Pulmonary artery endothelial cell (primary cell): ENCODE data around the gene KCNH4. TPM values are rescaled to one million over a fixed set of nuclear protein-coding genes. Genes with fewer than 3 reads are reported as not detected.

Source experiments
- DNase-seq: peaks from one replicate; pipeline ENCODE4 v3.0.0-alpha.2; 2011; ENCODE audit warnings: low read depth, low spot score
- total RNA-seq: library from RNA; depleted of rRNA; stranded (reverse); fragments of >200 nt; gene quantifications from 2 replicates; pipeline ENCODE4 v1.2.3, GENCODE V29; 2014

KCNH4 gene
- total RNA-seq, 1 donor from 2014 or later: not detected

GRCh38 chr17:42138749-42139492, 42.0 kb downstream of the KCNH4 start:
- DNase-seq: no peak

DNA sequence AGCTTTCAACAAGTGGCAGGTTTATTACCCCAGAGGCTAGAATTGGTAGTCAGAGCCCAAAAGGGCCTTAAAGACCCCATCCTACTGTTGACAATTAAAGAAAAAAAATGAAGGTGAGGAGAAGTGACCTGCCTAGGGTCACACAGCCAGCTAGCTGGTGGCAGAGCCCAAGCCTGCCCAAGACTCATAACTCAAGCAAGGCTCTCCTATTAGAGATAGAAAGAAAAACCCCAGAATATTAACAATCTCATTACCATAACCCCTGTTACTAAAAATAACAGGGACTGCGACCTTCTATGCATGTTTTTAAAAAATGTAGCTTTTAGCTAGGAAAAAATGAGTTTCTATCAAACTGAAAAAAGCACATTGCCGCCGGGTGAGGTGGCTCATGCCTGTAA, 44.3 kb downstream of the KCNH4 start:
- no peak for DNase-seq

GRCh38 chr17:42135664-42136653, 45.0 kb downstream of the KCNH4 start:
- peak; percentile 75 for DNase-seq

- no peak for DNase-seq
Measured at GRCh38 chr17:42135151-42135550, 45.8 kb downstream of the KCNH4 start.

DNA sequence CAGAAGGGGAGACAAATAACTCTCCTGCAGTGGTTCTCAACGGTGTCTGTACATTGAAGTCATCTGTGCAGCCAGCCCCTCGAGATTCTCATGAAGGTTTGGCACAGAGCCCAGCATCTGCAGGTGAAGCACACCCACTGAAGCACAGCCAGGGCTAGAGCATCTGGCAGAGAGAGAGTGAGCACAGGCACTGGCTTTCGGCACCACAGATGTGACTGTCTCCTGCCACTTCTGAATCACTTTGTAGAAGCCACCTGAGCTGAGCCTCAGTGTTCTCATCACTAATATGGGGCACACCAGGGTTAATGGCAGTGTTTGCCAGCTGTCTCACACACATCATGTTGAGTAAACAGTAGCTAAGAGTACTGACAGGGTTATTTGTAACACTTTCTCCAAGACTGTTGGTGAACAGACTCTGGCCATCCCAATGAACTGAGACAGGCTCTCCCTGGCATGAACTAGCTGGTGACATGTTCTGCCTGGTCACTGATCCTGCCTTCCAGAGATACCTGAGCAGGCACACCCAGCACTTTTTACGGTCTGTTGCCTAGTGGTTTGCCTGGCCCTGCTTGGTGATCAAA, 47.4 kb downstream of the KCNH4 start:
- no peak for DNase-seq

GRCh38 chr17:42132941-42133340, 48.0 kb downstream of the KCNH4 start:
- no peak for DNase-seq

DNA sequence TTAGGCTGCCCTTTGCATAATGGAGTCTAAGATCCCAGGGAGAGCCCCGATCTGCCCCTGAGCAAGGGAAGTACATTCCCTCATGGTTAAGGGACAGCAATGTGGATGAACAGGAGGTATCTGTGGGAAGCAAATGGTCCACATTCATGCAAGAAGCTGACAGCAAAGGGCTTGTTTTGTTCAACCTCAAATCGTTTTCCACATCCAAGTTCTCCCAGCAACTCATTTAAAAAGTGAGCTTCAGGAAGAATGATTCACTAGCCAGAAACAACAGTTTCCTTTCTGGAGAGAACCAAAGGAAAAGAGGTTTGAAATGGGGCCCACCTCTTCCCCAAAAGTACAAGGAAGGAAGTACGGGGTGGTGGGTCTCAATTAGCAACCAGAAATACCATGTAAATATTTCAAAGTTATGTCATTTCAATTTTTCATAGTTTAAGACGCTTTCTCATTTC, 48.9 kb downstream of the KCNH4 start:
- peak; percentile 40 for DNase-seq

- no peak for DNase-seq
Measured at GRCh38 chr17:42131232-42131631, 49.7 kb downstream of the KCNH4 start.

DNA sequence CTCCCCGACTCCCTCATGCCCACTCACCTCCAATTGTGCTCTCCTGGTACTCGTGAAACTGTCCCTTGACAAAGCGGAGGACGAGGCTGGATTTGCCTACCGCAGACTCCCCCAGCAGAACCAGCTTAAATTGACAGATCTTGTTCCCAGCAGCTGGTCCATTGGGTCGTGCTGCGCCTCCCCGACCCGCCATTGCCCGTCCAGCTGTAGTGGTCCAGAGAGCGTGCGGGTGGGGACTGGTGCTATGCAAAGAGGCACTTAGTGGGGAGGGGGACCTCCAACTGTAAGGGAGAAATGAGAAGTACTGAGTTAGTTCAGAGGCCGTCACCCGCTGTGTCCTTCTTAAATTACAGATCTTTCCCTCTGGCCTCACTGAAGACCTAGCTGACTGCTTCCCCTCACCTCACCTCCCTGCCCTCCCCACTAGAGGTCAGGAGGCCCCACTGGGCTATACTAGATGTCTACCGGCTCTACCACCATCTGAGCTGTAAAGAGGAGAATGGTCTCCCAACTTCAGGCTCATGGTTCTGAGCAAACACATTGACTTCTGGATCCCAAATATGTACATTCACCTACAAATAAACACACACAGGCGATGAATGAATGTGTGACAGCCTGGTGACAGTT, 50.5 kb downstream of the KCNH4 start:
- no peak for DNase-seq

DNA sequence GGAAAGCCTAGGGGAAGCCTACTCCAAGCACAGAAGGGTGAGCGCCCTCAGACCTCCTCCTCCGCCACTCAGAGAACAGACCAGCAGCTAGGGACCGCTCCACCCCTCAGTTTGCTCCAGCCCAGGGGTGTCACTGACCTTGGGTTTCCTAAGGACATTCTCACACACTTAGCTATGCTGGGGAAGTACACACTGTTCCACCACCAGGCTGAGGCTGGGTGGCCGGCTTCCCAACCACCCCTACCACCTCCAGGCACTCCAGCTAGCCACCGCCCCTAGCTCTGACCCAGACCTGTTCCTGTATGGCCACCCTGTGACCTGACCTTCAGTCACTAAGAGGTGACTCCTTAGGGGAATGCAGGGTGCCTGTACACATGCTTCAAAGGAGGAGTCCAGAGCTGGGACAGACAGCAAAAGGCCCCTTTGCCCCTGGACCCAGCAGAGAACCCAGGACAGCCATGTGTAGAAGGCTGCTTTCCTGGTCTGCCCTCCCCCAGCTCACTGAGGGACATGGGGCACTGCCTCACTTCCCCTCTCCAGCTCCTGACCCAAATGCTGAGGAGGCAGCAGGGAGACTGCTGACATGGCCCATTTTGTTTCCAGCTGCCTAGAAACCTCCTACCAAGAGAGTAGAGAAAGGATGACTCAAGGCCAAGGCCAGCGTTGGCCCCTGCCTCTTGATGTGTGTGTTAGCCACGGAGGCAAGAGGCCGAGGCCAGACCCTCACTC, 51.7 kb downstream of the KCNH4 start:
- no peak for DNase-seq

GRCh38 chr17:42127414-42127813, 53.5 kb downstream of the KCNH4 start:
- DNase-seq: no peak

GRCh38 chr17:42126836-42127235, 54.1 kb downstream of the KCNH4 start:
- DNase-seq: no peak

GRCh38 chr17:42125565-42125964, 55.4 kb downstream of the KCNH4 start:
- DNase-seq: no peak

GRCh38 chr17:42124256-42124655, 56.7 kb downstream of the KCNH4 start:
- no peak for DNase-seq

GRCh38 chr17:42122371-42123303, 58.3 kb downstream of the KCNH4 start, which contains the start of gene HSPB9:
Gene HSPB9, plus strand, starts transcription at chr17:42122804. Its CDS starts 47 bp downstream, at chr17:42122851.
- no peak for DNase-seq

DNA sequence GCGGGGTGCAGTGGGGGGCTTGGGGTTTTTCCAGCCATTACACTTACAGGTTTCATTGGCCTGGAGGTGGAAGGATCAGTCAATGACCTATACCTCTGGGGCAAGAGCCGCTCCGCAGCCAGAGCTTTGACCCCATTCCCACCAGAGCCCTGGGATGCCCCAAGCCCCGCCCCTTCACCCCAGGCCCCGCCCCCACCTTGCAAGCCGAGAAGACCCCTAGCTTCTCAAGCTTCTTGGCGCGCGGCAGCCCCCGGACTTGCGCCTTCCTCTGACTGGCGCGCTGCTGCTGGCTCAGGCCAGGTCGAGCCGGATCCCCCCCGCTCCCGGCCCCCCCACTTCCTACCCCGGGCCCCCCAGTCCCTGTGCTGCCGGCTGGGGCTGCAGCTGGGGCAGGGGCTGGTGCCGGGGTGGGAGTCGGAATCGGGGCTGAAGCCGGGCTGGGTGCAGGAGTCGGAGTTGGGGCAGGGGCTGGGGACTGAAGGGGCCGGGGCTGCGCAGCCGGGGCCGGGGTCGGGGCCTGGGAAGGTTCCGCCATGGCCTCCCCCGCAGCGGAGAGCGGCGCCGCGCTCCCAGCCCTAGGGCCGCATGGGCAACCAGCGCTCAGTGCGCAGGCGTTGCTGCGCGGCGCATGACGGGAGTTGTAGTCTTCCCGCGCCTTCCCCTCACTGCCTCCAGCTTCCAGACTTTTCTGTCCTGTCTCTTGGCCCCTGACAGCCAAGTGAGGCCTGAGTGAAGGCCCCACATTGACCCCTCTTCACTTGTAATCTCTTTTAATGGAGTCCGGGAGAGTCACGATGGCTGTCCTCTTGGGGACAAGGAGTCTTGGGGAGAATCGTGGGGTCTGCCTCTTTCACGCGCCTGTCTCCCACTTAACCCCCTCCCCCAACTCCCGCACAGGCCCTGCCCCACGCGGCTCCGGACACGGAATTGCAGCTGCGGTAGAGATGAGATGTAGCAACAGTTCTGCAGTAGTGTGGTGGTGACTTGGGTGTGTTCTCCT, 59.9 kb downstream of the KCNH4 start, which contains the start of gene KAT2A:
Gene KAT2A (minus strand): TSS at position 598 of the 1,000 bp plus-strand sequence. CDS start 63 bp downstream, at position 535.
- DNase-seq: peak; percentile 35

DNA sequence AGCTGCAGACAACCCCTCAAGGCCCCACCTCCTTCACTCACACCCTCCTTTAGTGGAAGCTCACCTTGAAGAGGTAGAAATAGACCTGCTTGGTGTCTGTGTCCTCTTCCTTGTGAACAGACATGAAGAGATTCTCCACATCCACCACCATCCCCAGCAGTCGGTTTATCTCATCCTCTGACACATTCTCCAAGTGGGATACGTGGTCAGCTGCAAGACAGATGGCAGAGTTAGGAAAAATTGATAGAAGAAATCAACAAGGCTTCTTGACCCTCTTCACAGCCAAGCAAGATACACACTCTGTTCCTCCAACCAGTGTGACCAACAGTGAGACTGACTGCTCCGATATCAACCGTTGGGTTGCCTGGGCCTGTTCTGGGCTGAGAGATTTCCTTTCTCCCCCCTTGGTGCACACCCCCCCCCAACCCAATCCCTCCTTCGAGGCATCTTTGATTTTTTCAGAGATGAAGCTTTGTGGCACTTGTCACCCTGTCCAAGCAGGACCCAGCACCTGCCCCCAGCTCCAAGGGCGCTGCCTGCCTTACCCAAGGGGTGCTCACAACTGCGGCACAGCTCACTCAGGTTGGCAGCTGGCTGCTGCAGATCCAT, 60.7 kb downstream of the KCNH4 start:
- no peak for DNase-seq

- no peak for DNase-seq
Measured at GRCh38 chr17:42119301-42119700, 61.6 kb downstream of the KCNH4 start.
